GM18867 (cell line): ENCODE measurements around the gene DOP1B.
"Not testable (repeated sequence)": the region's sequence is repeated elsewhere in the genome, so short reads cannot be mapped to it uniquely, and the experiment has no call there.

Experiments
- ATAC-seq: cut with Tn5 transposase; IDR thresholded peaks from one replicate; pipeline ENCODE4 v1.9.1; 2021; ENCODE audit warnings: mild to moderate bottlenecking, moderate library complexity; ENCODE audit not compliant: unreplicated experiment

The DOP1B gene

DNA sequence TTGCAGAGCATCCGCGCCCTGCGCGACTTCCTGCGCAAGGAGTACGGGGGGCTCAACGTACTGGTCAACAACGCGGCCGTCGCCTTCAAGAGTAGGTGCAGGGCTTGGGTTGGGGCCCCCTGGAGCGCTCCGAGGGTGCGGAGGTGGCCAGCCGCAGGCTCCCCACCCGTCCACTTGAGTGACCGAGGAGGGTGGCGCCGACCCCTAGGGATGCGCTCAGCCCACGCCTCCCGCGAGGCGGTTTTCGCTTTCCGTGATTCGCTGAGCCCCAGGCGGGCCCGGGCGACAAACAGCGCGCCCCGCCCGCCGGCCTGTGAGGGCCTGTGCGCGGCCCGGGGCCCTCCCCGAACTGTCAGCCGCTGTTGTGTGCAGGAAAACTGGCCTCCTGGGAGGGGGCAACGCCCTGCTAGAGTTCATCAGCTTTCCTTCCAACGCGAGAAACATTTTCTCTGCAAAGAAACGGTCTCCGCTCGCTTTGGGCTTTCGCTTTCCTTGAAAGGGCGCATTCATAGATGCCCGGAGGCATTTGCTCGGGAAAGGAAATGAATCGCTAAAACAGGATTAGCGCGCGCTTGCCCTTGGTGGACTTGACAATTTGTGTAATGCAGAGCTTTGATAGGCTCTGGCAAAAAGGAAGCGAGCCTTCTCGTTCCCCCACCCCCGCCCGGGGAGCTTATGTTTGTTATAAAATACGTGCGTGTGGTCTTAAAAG is 21.1 kb upstream of the DOP1B start:
- no peak for ATAC-seq

DNA sequence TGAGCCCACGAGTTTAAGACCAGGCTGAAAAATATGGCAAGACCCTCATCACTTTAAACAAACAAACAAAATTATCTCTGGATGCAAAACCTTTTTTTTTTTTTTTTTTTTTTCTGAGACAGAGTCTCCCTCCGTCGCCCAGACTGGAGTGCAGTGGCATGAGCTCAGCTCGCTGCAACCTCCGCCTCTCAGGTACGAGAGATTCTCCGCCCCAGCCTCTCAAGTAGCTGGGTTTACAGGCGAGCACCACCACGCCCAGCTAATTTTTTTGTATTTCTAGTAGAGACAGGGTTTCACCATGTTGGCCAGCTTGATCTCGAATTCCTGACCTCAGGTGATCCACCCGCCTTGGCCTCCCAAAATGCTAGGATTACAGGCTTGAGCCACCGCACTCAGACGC is 16.8 kb upstream of the DOP1B start:
- not testable (repeated sequence) for ATAC-seq

DNA sequence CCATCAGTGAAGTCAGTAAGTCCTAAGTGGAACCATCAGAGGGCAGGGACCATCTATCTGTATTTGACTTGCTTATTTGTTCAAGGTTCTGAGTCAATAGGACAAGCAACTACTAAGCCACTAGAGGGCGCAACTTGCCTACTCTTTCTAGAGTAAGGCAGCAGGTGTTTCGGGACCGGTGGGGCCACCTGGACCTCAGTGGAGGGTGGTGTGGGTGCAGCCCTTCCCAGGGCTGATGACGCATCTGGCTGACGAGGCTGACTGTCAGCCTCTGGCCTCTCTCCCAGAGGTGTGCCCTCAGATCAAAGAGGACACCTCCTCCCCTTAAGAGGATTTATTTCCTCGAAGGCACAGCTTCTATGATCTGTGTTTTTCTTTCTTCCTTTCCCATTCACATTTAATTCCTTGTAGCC is 15.1 kb upstream of the DOP1B start:
- peak; percentile 88 for ATAC-seq

DNA sequence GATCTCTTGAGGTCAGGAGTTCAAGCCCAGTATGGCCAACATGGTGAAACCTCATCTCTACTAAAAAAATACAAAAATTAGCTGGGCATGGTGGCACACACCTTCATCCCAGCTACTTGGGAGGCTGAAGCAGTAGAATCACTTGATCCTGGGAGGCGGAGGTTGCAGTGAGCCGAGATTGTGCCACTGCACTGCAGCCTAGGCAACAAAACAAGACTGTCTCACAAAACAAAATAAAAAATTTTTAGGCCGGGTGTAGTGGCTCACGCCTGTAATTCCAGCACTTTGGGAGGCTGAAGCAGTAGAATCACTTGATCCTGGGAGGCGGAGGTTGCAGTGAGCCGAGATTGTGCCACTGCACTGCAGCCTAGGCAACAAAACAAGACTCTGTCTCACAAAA is 12.4 kb upstream of the DOP1B start:
- ATAC-seq, result not testable (repeated sequence)

DNA sequence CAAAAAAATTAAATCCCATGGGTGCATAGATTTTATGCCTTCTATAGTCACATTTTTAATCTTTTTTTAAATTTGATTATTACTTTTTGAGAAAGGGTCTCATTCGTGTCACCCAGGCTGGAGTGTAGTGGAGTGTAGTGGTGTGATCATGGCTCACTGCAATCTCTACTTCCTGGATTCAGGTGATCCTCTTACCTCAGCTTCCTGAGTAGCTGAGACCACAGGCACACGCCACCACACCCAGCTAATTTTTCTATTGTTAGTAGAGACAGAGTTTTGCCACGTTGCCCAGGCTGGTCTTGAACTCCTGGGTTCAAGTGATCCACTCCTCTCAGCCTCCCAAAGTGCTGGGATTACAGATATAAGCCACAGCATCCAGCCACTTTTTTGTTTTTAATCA is 11.4 kb upstream of the DOP1B start:
- ATAC-seq, result no peak

DNA sequence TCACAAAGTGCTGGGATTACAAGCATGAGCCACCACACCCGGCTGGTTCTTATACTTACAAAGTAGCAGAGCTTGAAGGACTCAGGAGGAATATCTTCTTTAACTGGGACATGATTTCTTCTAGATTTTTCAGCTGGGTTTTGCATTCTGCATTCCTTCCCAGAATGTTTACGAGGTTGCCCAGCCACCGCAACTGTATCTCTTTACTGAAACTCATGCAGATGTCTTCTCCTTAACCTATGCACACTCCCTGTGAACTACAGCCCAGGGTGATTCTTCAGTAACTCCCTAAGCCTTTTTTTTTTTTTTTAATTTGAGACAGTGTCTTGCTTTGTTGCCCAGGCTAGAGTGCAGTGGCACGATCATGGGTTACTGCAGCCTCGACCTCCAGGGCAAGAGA is 8.7 kb upstream of the DOP1B start:
- ATAC-seq, result no peak

DNA sequence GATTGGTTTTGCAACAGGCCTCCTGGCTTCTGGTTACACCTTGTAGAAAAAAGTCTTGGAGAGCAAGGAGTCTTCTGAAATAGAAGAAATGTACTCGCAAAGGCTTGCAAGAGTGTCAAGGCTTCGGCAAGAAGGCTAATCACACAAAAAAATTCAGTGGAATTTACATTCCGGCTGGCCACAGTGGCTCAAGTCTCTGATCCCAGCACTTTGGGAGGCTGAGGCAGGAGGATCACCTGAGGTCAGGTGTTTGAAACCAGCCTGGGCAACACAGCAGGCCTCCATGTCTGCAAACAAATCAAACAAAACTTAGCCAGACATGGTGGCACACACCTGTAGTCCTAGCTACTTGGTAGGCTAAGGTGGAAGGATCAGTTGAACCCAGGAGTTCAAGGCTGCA is 7.7 kb upstream of the DOP1B start:
- ATAC-seq, result no peak

DNA sequence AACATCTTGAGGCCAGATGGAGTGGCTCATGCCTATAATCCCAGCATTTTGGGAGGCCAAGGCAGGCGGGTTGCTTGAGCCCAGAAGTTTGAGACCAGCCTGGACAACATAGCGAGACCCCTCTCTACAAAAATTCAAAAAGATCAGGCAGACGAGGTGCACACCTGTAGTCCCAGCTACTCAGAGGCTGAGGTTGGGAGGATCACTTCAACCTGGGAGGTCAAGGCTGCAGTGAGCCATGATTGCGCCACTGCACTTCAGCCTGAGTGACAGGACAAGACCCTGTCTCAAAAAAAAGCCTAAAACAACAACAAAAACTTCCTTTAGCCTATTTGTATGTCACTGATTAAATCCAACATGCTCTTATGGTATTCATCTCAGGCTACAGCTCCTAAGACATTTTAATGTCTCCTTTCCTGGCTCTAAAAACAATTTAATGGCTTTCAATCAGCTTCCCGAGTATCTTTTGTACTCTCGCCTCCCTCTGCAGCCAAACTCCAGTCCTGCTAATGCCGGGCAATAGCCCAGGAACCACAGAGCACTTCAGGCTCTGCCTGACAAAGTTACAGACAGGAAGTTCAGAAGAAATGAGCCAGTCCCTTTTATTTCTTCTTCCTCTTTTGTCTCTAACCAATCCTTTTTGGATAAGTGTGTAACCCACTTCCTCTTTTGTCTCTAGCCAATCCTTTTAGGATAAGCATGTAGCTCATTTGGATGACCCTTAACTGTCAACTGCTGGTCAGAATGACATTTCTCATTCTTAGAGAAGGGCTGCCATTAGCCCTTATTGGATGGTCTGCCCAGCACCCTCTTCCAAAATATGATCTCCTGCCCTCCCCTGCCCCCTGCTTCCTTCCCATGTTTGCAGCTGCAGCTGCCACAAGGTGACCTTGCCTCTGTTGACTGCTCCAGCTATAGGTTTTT is 6.6 kb upstream of the DOP1B start:
- ATAC-seq, result no peak

DNA sequence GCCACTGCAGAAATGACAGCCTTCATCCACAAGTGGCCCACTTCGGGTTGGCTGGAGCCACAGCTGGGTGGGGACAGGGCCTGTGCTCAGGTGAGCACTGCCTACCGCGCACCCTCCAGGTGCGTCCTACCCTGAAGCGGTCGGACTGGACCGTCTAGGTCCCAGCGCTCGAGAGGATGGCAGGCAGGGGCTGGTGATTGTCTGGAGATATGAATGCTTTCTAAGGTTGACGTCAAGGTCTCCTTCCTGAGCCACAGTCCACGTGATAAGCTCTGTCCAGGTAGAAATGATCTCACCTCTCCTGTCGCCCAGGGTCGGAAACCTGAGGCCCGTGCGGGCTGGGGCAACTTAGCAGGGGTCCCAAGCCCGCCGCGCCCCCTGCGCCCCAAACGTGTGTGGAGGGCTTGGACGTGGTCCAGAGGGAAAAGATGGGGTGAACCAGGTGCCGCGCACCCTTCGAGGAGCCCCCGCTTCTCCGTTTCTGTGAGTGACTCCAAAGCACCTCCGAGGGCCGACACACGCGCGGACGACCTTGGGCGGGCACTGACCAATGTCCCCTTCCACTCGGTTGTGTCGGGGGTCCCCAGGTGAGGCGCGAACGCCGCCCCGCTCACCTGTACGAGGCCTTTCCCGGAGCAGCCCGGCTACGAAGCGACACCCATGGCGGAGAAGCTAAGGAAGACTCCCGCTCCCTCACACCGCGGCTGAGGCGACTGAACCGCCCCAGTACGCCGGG is 853 bp upstream of the DOP1B start:
- no peak for ATAC-seq

DNA sequence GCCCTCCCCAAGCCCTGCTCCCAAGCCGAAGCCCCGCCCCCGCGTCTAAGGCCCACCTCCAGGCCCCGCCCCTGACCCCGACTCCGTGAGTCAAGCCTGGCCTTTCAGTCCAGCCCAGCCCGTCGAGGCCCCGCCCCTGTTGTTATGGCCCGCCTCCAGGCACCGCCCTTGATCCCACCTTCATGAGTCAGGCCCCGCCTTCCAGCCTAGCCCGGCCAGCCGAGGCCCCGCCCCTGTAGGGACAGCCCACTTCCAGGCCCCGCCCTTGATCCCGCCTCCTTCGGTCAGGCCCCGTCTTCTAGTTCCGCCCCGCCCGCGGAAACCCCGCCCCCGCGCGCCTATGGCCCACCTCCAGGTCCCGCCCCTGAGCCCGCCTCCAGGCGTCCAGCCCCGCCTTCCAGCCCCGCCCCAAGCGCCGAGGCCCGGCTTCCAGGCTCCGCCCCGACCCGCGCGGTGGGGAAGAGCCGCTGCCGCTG is 247 bp upstream of the DOP1B start:
- peak; percentile 86 for ATAC-seq

DNA sequence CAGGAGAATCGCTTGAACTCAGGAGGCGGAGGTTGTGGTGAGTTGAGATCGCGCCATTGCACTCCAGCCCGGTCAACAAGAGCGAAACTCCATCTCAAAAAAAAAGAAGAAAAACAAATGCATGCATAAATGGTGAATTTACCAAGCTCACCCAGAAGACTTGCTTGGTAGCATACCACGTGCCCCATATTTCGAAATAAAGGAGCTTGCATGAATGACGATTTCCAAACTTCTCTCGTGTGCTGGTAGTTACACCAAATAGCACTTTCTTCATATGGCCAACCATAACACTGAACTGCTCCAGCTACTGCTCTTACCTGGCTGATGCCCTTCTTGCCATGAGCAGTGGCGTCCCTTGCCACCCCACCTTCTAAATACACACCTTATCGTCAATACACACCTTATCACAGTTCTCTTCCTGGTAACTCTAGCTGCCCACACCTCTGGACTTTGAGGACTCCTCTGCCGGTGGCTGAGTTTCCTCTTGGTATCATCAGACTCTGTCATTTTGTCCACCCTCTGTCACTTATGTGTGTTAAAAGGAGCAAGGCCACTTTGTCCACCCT is 2.8 kb downstream of the DOP1B start:
- ATAC-seq, result no peak

DNA sequence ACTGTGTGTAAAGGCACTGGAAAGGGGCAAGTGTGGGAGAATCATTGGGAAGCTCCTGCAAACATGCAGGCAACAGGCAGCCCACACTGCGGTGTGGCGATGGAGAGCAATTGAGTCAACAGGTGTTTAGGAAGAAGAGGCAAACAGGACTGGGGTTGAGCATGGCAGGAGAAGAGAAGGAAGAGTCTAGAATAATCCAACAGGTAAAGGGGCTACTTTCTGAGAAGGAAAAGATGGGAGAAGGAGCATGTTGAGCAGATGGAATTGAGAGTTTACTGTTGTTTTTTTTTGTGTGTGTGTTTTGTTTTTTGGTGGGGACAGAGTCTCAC is 4.2 kb downstream of the DOP1B start:
- no peak for ATAC-seq

DNA sequence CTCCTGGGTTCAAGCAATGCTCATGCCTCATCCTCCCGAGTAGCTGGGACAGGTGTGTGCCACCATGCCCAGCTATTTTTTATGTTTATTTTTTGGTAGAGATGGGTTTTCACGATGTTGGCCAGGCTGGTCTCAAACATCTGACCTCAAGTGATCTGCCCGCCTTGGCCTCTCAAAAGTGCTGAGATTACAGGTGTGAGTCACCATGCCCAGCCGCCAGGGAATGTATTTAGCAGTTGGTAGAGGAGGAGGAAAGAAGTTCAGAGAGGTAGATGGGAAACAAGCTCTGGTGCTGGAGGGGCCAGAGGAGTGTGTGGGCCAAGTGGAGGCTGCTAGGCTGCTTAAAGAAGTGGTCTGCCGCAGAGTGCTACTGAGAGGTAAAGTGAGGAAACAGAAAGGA is 6.0 kb downstream of the DOP1B start:
- no peak for ATAC-seq

DNA sequence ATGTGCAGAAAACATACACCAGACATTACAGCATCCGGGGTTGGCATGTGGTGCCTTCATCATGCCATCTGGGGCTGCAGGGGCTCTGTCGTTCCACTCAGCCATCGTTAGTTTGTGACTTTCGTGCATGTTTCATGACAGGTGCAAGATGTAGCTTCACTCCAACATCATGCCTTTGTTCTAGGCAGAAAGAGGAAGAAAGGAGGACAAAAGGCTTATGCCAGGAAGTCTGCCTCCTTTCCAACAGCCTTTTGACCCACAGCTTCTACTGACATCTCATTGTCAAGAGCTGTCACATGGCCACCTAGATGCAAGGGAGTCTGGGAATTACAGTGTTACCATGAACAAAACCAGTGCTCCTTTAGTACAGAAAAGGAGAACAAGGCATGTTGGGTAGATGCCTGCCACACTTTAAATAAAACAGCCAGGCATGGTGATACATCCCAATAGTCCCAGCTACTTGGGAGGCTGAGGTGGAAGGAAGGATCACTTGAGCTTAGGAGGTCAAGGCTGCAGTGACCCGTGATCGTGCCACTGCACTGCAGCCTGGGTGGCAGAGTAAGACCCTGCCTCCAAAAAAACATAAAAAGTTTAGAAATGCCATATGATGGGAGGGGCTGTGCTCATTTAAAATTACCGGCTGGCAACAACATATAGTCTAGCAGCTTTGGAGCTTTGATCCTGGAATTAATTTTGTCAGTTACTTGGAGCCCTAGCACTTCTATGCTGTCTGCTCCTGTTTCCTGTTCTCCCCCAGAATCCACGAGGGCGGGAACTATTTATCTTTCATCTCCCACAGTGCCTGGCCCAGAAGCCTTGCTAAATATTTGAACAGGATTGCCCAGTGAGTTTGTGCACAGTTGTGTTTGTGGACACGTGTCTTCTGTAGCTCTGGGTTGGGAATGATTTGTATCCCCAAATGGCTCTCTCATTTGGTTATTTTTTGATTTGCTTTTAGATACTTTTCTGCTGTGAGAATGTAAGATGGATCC is 7.4 kb downstream of the DOP1B start:
- no peak for ATAC-seq

DNA sequence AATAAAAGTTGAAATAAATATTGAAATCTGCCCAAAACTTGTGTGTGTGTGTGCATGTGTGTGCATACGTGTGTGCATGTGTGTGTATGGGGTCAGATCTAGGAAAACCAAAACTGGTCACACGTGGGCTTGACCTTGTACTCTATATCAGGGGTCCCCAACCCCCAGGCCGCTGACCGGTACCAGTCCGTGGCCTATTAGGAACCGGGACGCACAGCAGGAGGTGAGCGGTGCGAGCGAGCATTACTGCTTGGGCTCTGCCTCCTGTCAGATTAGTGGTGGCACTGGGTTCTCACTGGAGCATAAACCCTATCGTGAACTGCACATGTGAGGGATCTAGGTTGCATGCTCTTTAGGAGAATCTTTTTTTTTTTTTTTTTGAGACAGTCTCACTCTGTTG is 8.7 kb downstream of the DOP1B start:
- ATAC-seq, result no peak

DNA sequence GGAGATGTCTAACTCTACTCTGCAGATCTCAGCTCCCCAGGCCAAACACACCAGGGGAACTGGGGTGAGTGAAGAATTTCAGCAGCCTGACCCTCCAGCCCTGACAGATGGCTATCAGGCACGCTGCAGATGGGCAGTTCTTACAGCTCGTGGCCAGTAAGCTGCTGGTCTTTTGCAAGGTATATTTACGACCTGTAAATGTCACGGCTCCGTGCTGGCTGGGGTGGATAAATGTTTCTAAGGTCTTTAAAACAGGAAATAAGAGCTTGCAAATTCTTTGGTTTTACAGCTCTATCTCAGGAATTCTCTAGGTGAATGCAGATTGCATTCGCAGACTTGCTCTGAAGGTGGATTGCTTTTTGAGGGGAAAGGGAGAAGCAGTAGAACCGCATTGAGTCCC is 10.1 kb downstream of the DOP1B start:
- no peak for ATAC-seq

DNA sequence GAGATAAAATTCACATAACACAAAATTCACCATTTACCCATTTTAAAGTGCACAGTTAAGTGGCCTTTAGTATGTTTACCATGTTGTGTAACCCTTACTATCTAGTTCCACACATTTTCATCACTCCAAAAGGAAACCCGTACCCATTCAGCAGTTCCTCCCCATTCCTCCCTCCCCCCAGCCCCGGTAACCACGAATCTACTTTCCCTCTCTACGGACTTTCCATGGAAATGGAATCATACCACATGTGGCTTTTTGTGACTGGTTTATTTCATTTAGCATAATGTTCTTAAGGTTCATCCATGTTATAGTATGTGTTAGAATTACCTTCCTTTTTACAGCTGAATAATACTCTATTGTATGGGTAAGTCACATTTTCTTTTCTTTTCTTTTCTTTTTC is 10.9 kb downstream of the DOP1B start:
- no peak for ATAC-seq

DNA sequence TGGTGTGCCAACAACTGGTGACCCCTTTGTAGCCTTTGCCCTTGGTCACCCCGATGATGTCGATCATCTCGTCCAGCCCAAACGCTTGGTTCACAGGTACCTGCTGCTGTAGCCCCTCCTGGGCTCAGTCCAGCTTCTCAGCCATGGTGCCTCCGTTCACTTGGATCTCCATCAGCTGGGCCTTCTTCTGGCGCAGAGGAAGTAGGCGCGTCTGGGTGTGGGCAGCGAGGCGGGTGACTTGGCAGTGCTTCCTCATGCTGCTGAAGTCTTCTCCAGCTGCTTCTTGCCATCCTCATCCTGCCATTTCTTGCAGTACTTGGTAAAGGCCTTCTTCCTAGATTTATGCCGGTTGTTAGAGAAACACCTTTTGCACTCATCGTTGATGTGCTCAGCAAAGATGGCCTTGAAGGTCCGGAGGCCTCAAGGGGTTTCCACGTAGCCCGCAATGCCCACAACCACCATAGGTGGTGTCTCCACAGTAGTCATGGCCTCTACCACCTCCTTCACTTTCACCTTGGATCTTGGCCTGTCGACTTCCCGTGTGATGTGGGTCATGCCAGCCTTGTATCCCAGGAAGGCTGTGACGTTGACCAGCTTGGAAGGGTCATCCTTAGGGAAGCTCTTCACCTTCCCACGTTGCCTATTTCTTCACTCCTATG is 13.0 kb downstream of the DOP1B start:
- no peak for ATAC-seq

DNA sequence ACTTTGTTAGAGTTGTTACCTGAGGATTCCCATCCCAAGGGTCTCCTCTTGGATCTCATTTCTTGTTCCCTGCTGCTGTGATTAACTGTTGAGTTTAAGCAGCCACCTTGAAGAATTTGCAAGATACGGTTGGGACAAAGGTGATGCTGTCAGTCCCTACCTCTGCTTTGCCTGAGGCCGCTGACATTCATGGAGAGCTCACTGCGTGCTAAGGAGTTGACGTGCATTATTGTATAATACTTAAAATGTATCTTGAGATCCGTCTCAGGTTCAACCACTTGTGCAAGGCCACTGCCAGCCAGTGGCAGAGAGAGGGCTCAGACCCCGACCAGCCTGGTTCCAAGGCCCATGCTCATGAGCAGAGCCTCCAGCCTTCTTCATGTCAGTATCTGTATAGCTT is 14.2 kb downstream of the DOP1B start:
- ATAC-seq, result no peak

DNA sequence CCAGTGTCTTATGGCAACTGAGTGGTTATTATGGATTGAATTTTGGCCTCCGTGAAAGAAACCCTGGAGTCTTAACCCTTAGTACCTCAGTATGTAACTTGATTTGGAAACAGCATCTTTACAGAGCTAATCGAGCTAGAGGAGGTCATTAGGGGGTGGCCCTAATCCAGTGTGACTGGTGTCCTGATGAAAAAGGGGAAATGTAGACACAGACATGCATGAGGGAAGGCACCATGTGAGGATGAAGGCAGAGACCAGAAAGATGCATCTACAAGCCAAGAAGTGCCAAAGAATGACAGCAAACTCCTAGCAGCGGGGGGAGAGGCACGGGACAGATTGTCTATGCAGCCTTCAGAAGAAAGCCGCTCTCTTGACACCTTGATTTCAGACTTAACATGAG is 14.7 kb downstream of the DOP1B start:
- ATAC-seq, result no peak
